GM12878 (cell line): Measurements from ENCODE around the gene KCTD12. TPM values are rescaled to one million over a fixed set of nuclear protein-coding genes. Genes with fewer than 3 reads are reported as not detected.

Source experiments
- ATAC-seq: fragments of 200-7000 bp; cut with Tn5 transposase; 3 replicates; pipeline ENCODE4 v1.9.1; 2020; ENCODE audit warnings: mild to moderate bottlenecking, moderate library complexity
- BruUV-seq: library from RNA; stranded (reverse); fragments of 400-500 nt; replicated peaks from 2 replicates; lab custom pipeline; 2021; lab: Mats Ljungman, UMichigan
- CTCF ChIA-PET: fragments of 300-600 bp; sonication (Branson Sonifier 250); formaldehyde crosslinking; extraction: SDS; loops from one replicate; lab custom pipeline; 2021; ENCODE audit warnings: inconsistent platforms; lab: Yijun Ruan, JAX
- POLR2A ChIA-PET: fragments of 350-600 bp; formaldehyde crosslinking; extraction: SDS; loops from one replicate; lab custom pipeline; 2021; ENCODE audit warnings: inconsistent platforms; lab: Charles Lee
- RAD21 ChIA-PET: fragments of 300-600 bp; sonication (Branson Sonifier 250); formaldehyde crosslinking; loops from one replicate; lab custom pipeline; 2023; ENCODE audit warnings: antibody characterized with exemption; ENCODE audit not compliant: unreplicated experiment; lab: Charles Lee
- SMC1A ChIA-PET: fragments of 300-600 bp; sonication (Branson Sonifier 250); formaldehyde crosslinking; loops from one replicate; lab custom pipeline; 2023; ENCODE audit not compliant: unreplicated experiment, uncharacterized antibody; lab: Charles Lee
- DNase-seq: peaks from one replicate; pipeline ENCODE4 v3.0.0-alpha.2; 2011; ENCODE audit warnings: low read depth, low spot score
- FAIRE-seq: peaks from 3 replicates; lab custom pipeline; 2011; peaks lifted over from hg19 to GRCh38; lab: Jason Lieb, UNC
- H2AFZ ChIP-seq: 2 replicates; pipeline ENCODE4 v1.6.0; 2011; ENCODE audit warnings: low read depth, low read length, control low read depth; ENCODE audit not compliant: control insufficient read depth
- H3K27ac ChIP-seq: 2 replicates; pipeline ENCODE4 v1.5.1; 2011; ENCODE audit warnings: control low read depth; ENCODE audit not compliant: control insufficient read depth, insufficient read depth
- H3K27me3 ChIP-seq, 2 experiments: replicated peaks in 1 of 2; 2 replicates each; pipeline versions ENCODE4 v1.6.0 to v1.6.1; 2011; ENCODE audit warnings: low read length in 1 of 2; ENCODE audit not compliant: control insufficient read depth in 2 of 2, insufficient read depth in 2 of 2
- H3K36me3 ChIP-seq, 2 experiments: 2 replicates each; pipeline ENCODE4 v1.5.1; 2011; ENCODE audit warnings: low read length in 1 of 2; ENCODE audit not compliant: control insufficient read depth in 2 of 2, insufficient read depth in 2 of 2
- H3K4me1 ChIP-seq: 2 replicates; pipeline ENCODE4 v1.6.1; 2011; ENCODE audit warnings: mild to moderate bottlenecking, low read length, moderate library complexity, mixed read lengths; ENCODE audit not compliant: control insufficient read depth, insufficient read depth
- H3K4me2 ChIP-seq: 2 replicates; pipeline ENCODE4 v1.6.0; 2011; ENCODE audit warnings: control low read depth; ENCODE audit not compliant: control insufficient read depth, insufficient read depth
- H3K4me3 ChIP-seq: fragments of 200-600 bp; sonication (generic); 2 replicates; pipeline ENCODE4 v1.5.1; 2016
- H3K79me2 ChIP-seq: 2 replicates; pipeline ENCODE4 v1.6.0; 2011; ENCODE audit warnings: low read length; ENCODE audit not compliant: control insufficient read depth, insufficient read depth
- H3K9ac ChIP-seq: 2 replicates; pipeline ENCODE4 v1.8.0; 2011; ENCODE audit warnings: low read length, control low read depth, mixed read lengths; ENCODE audit not compliant: control insufficient read depth, insufficient read depth
- H3K9me3 ChIP-seq: replicated peaks from 3 replicates; pipeline ENCODE4 v1.5.1; 2011; ENCODE audit warnings: mild to moderate bottlenecking, low read length; ENCODE audit not compliant: control insufficient read depth, insufficient read depth
- H4K20me1 ChIP-seq: 2 replicates; pipeline ENCODE4 v1.6.0; 2011; ENCODE audit not compliant: control insufficient read depth, insufficient read depth
- BMI1 ChIP-seq: fragments of 450-650 bp; IDR thresholded peaks from 2 replicates; pipeline ENCODE4 v1.6.1; 2016; ENCODE audit warnings: mild to moderate bottlenecking, moderate library complexity, borderline replicate concordance
- CREB1 ChIP-seq: IDR thresholded peaks from 2 replicates; pipeline ENCODE4 v1.6.1; 2012; ENCODE audit warnings: low read depth, mild to moderate bottlenecking, inconsistent platforms
- IRF4 ChIP-seq: IDR thresholded peaks from 2 replicates; pipeline ENCODE4 v1.6.1; 2011; ENCODE audit warnings: low read depth, low read length
- RAD51 ChIP-seq: fragments of 450-650 bp; IDR thresholded peaks from 2 replicates; pipeline ENCODE4 v1.6.1; 2016; ENCODE audit warnings: moderate library complexity, mild to moderate bottlenecking, inconsistent platforms
- SUPT20H ChIP-seq: IDR thresholded peaks from 2 replicates; pipeline ENCODE4 v1.6.1; 2011; ENCODE audit warnings: low read depth, mild to moderate bottlenecking, low read length, moderate library complexity, borderline replicate concordance; ENCODE audit not compliant: control insufficient read depth
- WGBS: methylation state at CpG from one replicate; pipeline ENCODE4 v1.1.6; 2016; ENCODE audit warnings: low lambda C conversion rate; ENCODE audit not compliant: insufficient replicate concordance, insufficient coverage; ENCODE audit errors: missing lambda C conversion rate; 5-methylcytosine and 5-hydroxymethylcytosine counted together
- in situ Hi-C: fragments of 300-500 bp; cut with MboI; formaldehyde crosslinking; loops from 9 replicates; pipeline ENCODE4 v1.14.3; 2018; ENCODE audit warnings: mixed read lengths
- intact Hi-C: fragments of 100-400 bp; cut with micrococcal nuclease; formaldehyde crosslinking; loops from one replicate; pipeline ENCODE4 v1.14.2; 2022; ENCODE audit not compliant: unreplicated experiment
- polyA plus RNA-seq, 11 experiments: library from polyadenylated mRNA; depleted of rRNA in 4 of 11; unstranded in 6 of 11; stranded (reverse) in 5 of 11; fragments of >200 nt; fragmentation: Nextera tagmentation in 4 of 11; fragmentation: Illumina TruSeq in 1 of 11; extraction: Ambion mirVana in 4 of 11; extraction: Trizol in 1 of 11; gene quantifications; 1 replicate in 1 of 11; 2 replicates in 10 of 11; pipeline versions ENCODE4 v1.2.1 to v1.2.3, GENCODE V29; 2011 to 2016; ENCODE audit warnings: inconsistent platforms in 2 of 11, missing spikeins in 2 of 11, low read depth in 1 of 11
- total RNA-seq, 4 experiments: library from RNA; depleted of rRNA in 3 of 4; stranded (reverse); fragments of >200 nt in 3 of 4; fragmentation: Illumina TruSeq in 1 of 4; extraction: Trizol in 1 of 4; gene quantifications; 2 replicates each; pipeline versions ENCODE4 v1.2.1 to v1.2.3, GENCODE V29; 2013 to 2021
- TF ChIP-seq, protein P1 (sequence below): fragments of 450-650 bp; conservative IDR thresholded peaks from 2 replicates; pipeline ENCODE4 v1.6.1; 2017; ENCODE audit warnings: mild to moderate bottlenecking, moderate library complexity

KCTD12 gene
- total and polyA plus RNA-seq, 10 of the 15 experiments (the other 5 are each of a cell fraction or from before 2014, with no cell fraction given), result 0.24 to 2.9 (median 0.92) TPM

DNA sequence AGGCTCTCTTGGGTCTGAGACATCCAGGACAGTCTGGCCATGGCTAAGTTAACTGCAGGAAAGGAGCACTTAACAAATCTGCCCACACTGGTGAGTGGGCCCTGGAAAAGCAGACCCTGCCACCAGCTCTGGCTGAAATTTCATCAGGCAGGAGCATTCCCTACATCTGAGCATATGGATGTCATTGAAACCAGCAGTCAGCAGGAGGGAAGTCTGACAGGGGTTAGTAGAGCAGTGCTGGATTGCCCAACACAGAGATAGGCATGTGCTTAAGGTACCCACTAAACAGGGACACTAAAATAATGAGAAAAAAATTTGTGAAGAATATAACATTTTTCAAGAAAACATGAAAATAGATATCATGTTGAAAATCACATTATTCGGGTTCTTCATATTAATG, 48.5 kb upstream of the KCTD12 start (continued):
- TF ChIP-seq, protein P1, sequence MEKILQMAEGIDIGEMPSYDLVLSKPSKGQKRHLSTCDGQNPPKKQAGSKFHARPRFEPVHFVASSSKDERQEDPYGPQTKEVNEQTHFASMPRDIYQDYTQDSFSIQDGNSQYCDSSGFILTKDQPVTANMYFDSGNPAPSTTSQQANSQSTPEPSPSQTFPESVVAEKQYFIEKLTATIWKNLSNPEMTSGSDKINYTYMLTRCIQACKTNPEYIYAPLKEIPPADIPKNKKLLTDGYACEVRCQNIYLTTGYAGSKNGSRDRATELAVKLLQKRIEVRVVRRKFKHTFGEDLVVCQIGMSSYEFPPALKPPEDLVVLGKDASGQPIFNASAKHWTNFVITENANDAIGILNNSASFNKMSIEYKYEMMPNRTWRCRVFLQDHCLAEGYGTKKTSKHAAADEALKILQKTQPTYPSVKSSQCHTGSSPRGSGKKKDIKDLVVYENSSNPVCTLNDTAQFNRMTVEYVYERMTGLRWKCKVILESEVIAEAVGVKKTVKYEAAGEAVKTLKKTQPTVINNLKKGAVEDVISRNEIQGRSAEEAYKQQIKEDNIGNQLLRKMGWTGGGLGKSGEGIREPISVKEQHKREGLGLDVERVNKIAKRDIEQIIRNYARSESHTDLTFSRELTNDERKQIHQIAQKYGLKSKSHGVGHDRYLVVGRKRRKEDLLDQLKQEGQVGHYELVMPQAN, result no peak
- no peak for TF ChIP-seq SUPT20H

DNA sequence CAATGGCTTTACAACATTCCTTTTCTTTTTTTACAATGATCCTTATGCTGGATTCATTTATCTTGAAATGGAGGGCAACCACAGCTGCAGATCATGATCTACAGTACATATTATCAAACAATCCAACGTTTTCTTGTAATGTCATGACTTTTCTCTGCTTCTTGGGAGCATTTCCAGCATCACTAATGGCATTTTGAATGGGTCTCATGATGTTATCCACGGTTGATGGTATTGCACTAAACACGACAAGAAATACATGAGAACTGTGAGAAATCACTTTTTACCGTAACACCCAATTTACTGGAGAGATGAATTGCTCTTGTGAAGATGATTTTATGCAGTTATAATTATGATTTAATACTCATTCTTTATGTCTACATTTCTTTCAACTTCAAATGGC, 45.9 kb upstream of the KCTD12 start:
- Histone ChIP-seq H3K9me3 (no peaks in the 10 kb centered on the region), H3K4me2 (no peak overlapping the region), H3K4me3 (no peak overlapping the region), H3K4me1 (no peaks in the 10 kb centered on the region), H3K27ac (no peak overlapping the region), H3K27me3 (no peaks in the 10 kb centered on the region), H3K79me2 (no peaks in the 10 kb centered on the region), H2AFZ (no peak overlapping the region), H3K9ac (no peak overlapping the region), H3K36me3 (no peaks in the 10 kb centered on the region), H4K20me1 (no peaks in the 10 kb centered on the region)
- ChIA-PET RAD21 (no interaction called here), SMC1A (interaction anchor here (1.0 to 1.3 kb wide), 3 partner anchors 8 to 27 kb away, joined by 3 to 5 read pairs (median 4); no protein-coding TSS in a partner anchor), POLR2A (no interaction called here), CTCF (no interaction called here)
- intact Hi-C loops (no loop called here), in situ Hi-C loops (no loop called here)
- WGBS, result 33% methylated on average over 4 of the region's 4 CpGs
- ATAC-seq (no peak), DNase-seq (no peak), FAIRE-seq (no peak)
- no TSS peak for BruUV-seq
- TF ChIP-seq IRF4, result no peak
- no peak for TF ChIP-seq BMI1
- no peak for TF ChIP-seq CREB1
- TF ChIP-seq RAD51, result no peak
